GM18508 (cell line): Measurements from ENCODE around the gene CFAP45.

Experiments used
- ATAC-seq: cut with Tn5 transposase; IDR thresholded peaks from one replicate; pipeline ENCODE4 v1.9.1; 2021; ENCODE audit warnings: moderate number of reproducible peaks; ENCODE audit not compliant: insufficient read depth, unreplicated experiment

Gene CFAP45, protein sequence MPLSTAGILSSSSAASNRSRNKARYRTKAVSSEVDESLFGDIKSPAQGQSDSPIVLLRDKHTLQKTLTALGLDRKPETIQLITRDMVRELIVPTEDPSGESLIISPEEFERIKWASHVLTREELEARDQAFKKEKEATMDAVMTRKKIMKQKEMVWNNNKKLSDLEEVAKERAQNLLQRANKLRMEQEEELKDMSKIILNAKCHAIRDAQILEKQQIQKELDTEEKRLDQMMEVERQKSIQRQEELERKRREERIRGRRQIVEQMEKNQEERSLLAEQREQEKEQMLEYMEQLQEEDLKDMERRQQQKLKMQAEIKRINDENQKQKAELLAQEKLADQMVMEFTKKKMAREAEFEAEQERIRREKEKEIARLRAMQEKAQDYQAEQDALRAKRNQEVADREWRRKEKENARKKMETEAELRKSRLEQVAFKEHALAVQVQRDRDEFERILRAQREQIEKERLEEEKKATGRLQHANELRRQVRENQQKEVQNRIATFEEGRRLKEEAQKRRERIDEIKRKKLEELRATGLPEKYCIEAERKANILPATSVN

DNA sequence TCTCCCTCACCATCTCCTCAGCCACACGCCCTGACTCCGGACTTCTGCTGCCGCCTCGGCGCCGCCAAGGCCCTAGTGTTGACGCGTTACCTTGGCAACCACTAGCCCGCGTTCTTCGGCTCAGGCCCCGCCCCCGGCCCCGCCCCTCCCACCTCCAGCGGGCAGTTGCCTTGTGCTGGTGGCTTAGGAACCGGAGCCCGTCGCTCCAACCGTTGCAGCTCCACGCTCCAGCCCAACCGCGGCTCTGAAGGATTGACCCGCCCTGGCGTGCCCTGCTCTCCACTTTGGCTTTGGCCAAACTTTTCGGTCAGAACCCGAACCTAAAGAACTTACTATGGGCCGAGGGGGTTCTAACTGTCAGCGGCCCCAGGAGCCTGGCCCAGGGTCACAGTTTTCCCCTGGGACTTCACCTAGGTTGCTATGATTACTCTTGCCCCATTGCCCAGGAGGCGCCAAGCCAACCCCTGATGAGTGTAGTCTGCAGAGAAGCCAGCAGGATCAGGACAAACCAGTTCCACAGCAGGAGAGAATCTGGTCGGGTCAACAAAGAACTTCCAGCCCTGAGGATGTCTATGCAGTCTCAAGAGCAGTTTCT is at the start of gene CFAP45:
CFAP45 (minus strand) TSS at position 80 of the 595 bp plus-strand sequence; CDS start at position 13, 67 bp downstream.
- ATAC-seq: no peak

DNA sequence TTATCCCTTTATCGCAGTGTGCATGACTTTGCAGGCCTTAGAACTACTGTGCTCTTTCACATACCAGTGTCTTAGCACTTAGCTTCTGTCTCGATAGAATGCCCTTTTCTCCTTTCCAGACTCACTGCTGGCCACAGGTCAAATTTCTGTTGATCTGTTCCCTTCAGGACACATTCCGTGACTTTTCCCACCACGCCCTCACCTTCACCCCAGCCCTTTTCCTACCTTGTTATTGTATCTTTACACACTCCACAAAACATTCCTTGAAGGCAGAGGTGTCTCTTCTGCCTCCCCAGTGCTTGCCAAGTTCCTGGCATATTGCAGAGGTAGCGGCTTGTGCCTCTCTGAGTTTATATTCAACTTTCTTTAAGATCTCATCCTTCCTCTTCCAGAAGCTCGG is 49.2 kb upstream of the CFAP45 start:
- ATAC-seq: no peak

DNA sequence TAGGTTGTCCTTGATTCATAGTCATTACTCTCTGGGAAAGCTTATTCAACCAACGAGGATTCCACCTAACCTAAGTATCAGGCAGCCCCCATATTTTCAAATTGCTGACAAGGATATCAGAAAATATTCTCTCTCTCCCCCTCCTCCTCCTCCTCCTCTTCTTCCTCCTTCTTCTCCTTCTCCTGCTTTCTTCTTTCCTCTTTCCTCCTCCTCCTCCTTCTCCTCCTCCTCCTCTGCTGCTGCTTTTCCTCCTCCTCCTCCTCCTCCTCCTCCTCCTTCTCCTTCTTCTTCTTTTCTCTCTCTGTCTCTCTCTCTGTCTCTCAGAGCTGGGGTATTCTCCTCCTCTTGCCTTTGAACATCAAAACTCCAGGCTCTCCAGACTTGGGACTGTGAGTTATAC is 48.0 kb upstream of the CFAP45 start:
- no peak for ATAC-seq

DNA sequence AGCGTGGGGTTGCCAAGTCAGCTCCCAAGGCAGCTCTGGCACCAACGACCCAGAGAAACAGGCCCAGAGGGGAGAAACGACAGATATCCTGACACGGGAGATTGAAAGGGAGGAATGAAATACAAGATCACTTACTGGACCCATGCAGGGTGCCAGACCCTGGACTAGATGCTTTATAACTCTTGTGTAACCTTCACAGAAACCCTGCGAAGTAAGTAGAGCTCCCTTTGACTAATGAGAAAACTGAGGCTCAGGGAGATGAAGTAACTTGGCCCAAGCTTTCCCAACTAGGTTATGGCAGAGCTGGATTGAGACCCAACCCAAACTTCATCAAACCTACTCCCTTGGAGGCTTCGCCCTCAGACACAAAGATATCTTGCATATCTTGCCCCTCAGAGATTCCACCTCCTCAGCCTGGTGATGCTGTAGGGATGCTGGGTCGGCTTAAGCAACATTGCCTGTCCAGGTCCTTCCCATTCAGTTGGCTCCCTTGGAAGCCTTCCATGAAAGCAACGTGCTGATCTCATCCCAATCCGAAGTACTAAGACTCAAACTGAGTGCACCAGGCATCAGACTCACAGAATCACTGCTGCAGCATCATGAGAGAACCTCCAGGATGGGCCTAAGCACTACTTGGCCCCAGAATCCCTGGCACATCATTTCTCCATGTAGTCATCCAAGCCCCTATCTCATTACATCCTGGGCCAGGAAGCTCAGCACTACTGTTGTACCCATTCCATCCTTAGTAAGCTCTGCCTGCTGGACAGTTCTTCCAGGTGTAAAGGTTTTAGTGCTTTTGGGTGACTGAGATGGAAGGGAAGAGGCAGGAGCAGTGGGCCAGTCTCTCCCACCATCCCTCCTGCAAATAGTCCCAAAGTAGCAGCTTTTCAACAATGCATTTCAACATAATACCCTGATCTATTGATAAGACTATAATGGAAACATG is 46.5 kb upstream of the CFAP45 start:
- ATAC-seq: no peak

DNA sequence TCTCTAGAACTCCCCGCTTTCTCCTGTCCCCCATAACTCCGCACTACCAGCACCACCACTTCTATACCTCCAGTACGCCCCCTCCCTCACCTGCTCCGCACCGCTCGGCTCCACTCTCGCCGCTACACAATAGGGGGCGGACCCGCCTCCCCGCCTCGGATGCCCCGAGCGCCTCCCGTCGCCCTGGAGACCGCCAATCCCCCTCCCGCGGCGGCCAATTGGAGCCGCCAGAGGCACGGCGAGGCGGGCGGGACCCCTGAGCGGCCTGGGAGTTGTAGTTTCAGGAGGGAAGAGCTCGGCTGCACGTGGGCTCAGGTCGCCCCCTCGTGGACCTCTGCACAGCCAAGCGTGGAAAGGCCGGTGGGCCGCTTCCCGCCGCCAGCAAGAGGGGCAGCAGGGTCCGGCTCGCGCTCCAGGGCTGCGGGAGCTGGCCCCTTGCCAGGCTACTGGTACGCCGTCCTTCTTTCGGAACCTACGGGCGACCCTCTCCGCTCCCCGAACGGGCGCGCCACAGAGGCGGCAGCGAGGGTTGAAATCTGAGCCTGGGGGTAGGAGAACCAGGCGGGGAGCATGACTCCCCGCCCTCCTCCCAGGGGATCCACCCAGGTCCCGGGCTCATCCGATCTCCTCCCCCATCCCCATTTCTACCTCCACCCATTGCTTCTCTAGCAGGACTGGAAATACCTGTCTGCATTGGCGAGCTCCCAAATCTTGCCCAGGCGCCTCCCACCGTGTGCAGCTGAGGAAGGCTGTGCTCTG is 45.7 kb upstream of the CFAP45 start, which contains the start of gene IGSF9:
IGSF9 (minus strand) TSS at position 131 of the 759 bp plus-strand sequence. CDS start 2,159 bp downstream, outside the sequence.
- no peak for ATAC-seq

DNA sequence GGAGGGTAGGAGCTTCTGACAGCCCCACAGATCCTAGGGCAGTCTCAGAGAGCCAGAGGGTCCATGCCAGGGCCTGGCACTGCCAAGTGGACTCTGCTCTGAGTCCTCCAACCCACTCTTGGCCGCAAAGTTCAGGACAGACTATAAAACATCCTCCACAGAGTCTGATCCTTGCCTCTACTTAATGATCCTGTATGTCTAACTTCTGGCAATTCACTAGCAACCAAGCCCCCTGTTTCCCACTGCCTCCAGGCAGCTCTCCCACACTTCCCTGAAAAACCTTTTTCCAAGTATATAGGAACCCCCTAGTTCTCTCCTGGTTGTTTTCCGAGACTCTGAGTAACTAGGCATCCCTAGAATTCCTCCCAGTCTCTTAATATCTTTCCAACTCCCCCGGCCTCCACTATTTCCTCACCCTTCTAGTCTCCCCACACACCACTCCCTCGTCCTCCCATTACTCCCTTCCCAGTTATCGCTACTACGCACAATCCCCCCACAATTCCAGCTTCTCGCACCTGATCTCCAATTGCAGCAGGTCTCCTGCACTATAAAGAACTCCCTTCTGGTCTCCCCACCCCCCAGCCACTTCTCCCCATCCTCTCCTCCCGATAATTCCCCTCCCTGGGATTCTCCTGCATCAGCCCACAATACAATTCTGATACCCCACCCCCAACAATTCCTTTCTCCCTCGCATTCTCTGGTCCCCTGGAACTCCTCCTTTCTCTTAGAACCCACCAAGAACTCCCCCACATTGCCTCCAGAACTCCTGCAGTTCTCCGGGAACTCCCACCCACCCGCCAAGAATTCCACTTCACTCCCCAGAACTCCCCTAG is 44.9 kb upstream of the CFAP45 start:
- no peak for ATAC-seq

DNA sequence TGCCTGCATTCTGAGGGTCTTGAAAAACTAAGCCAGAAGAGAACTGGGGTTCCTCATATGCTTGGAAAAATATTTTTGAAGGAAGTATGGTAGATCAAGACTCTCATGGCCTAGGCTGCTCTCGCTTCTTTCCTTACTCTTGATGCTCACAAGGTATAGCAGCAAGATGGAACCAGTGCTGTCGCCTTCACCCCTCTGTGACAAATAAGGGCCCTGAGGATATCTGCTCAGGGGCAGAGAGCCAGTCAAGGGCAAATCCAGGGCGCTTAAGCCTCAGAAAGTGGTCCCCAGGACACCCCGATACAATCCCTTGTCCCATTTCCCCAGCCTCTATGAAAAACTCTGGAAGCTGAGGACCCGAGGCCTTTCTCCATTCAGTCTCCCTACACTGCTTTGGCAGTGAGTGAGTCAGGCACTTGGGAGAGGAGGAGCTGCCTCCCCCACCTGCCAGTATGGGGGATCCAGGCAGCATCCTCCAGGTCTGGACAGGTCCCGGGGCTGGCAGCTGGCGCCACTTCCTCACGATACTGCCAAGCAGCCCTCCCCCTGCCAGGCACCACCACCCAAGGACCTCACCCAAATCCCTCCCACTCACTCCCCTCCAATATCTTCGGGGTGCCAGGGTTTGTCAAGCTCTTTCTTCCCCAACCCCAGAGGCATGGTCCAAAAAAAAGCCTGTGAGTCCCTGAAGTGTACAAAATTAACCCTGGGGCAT is 44.1 kb upstream of the CFAP45 start:
- ATAC-seq: no peak

DNA sequence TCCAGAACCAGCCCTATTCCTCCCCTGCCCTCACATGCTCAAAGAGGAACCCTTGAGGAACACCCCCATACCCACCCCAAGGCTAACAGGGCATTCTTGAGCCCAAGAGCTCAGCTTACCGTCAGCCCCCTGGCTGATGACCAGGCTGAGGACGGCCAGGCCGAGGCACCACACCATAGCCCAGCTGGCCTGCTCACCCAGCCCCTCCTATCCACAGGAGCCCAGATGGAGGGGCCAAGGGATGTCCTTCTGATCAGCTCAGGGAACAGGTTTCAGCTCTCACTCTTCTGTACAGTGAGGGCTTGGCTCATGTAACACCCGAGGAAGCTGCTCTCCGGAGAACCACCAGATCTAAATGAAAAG is 43.3 kb upstream of the CFAP45 start:
- ATAC-seq: no peak

- ATAC-seq: no peak
These were observed 42.8 kb upstream of the CFAP45 start for GRCh38 chr1:159942632-159943277.

DNA sequence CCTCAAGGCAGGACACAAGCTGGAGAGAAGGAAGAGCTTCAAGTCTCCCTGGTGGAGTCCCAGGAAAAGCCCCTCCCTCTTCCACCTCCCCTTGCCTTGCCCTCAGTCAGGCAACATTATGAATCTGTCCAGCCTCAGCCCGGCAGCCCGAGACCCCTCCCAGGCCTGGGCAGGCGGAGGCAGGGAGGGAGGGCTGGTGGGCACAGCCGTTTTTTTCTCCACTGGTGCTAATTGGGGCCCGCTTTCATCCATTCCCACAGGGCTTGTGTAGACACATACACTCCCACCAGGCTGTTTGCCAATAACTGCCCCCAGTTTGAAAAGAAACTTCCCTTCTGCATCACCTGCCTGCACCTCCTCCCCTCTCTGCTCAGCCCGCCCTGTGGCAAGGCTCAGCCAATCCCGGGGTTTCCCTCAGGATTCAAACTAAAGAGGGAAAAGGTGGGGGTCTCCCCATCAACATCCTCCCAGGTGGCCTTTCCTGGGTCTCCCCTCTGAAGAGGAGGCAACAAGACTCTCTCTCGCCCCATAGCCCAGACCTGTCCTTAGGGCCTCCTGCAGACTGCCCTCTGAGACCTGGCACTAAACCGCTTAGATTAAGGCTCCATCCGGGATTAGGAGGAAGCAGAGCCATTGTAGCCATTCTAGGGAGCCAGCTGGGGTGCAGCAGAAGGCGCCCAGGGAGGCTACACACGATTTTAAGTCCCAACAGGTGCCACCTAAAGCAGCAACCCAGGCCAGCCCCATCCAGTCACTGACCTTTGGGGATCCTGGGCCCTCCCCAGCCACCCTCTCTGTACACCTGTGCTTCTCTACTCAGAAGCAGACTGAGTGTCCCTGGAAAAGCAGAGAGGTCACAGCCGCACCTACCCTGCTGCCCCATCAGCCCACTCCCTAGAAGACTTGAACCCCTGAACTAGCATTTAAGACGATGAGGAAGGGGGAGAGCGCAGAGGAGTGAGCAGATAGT is 41.9 kb upstream of the CFAP45 start:
- no peak for ATAC-seq

- ATAC-seq: no peak
These were observed 41.2 kb upstream of the CFAP45 start for GRCh38 chr1:159941141-159941540.

GRCh38 chr1:159940006-159940620 is 40.1 kb upstream of the CFAP45 start:
- no peak for ATAC-seq

DNA sequence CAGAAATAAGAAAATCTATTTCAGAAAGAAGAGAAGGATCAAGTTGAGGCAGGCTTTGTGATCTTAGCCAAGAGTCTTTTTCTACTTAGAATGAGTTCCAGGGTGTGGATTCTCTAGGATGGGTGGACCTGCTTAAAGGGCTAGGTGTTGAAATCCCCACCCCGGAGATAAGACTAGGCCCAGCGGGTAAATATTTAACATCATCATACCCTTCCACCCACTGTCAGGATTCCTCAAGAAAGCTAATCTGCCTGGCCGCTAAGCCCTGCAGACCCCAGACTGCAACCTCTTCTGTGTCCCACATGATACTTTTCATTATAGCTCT is 39.7 kb upstream of the CFAP45 start:
- ATAC-seq: no peak

GRCh38 chr1:159938905-159939677 is 39.1 kb upstream of the CFAP45 start:
- no peak for ATAC-seq

DNA sequence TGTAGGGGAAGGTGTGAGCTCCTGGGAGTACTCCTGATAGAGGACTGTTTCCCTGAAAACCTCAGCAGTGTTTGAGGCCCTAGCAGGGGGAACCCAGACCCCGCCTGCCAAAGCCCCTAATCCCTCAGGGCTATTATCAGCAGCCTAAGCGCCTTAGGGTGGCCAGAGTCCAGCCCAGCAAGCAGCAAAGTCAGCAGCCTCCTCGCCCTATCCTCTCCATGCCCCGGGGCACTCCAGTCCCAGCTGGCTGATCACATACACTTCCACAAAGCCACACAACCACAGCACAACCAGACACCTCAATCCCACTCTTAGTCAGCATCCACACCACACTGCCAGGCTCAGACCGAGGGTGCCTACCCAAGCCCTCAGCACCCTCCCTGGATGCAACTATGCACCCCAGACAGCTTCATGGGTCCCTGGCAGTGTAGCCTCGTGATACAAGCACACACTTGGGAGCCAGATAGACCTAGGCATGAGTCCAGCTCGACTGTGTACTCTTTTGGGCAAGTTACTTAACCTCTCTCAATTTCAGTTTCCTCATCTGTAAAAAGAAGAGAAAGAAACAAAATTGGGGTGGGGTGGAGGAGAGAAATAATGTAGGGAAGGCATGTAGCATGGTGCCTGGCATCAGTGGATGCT is 38.4 kb upstream of the CFAP45 start:
- ATAC-seq: no peak
